ENCODE measurements around the gene POU4F3.
"Not testable (repeated sequence)": the region's sequence is repeated elsewhere in the genome, so short reads cannot be mapped to it uniquely, and the experiment has no call there.

Gene POU4F3

GRCh38 chr5:146338774-146339714 lies at the start of gene POU4F3:
Gene POU4F3, plus strand, starts transcription at chr5:146338839. Its CDS starts 274 bp downstream, at chr5:146339113.
- no peak for DNase-seq (ENCODE audit: extremely low read depth, low read depth)
- no peak for TF ChIP-seq CTCF (IDR thresholded peaks at IDR 0.05; ENCODE audit: low read depth, low read length)

- no peak for TF ChIP-seq CTCF (IDR thresholded peaks at IDR 0.05; ENCODE audit: low read depth, low read length)
- DNase-seq (ENCODE audit: extremely low read depth, low read depth): no peak
Measured at GRCh38 chr5:146290318-146290717, 48.3 kb upstream of the POU4F3 start.

- TF ChIP-seq CTCF (IDR thresholded peaks at IDR 0.05; ENCODE audit: low read depth, low read length): peak; percentile 45
- no peak for DNase-seq (ENCODE audit: extremely low read depth, low read depth)
Measured at GRCh38 chr5:146291421-146292074, 47.1 kb upstream of the POU4F3 start.

GRCh38 chr5:146296245-146296644 lies 42.4 kb upstream of the POU4F3 start:
- TF ChIP-seq CTCF (IDR thresholded peaks at IDR 0.05; ENCODE audit: low read depth, low read length): no peak
- DNase-seq (ENCODE audit: extremely low read depth, low read depth): no peak

GRCh38 chr5:146298920-146299319 lies 39.7 kb upstream of the POU4F3 start:
- not testable (repeated sequence) for DNase-seq (ENCODE audit: extremely low read depth, low read depth)

- no peak for TF ChIP-seq CTCF (IDR thresholded peaks at IDR 0.05; ENCODE audit: low read depth, low read length)
Measured at GRCh38 chr5:146301626-146302025, 37.0 kb upstream of the POU4F3 start.

GRCh38 chr5:146302406-146302805 lies 36.2 kb upstream of the POU4F3 start:
- DNase-seq (ENCODE audit: extremely low read depth, low read depth): no peak
- no peak for TF ChIP-seq CTCF (IDR thresholded peaks at IDR 0.05; ENCODE audit: low read depth, low read length)

More at GRCh38 chr5:146301626-146302025, 37.0 kb upstream of the POU4F3 start:
- no peak for DNase-seq (ENCODE audit: extremely low read depth, low read depth)
